Measurements from ENCODE around the gene GYPC. TPM values are rescaled to one million over a fixed set of nuclear protein-coding genes. Genes with fewer than 3 reads are reported as not detected.

The GYPC gene
- total RNA-seq = 10 to 100 TPM; 61.4 to 93.6 TPM
- 100 to 1,000 TPM; 132 to 170 TPM for polyA plus RNA-seq
- long read RNA-seq, donor 1, transcript GYPC-201 (4 exons, 1,246 nt) = major isoform, 47 of 317 reads
- long read RNA-seq, donor 1, partial matches to known transcripts = 269 of 317 reads
- long read RNA-seq, donor 1, other reads (novel, unspliced or antisense) = 0 of 317 reads
- long read RNA-seq, donor 2, transcript GYPC-201 (4 exons, 1,246 nt) = major isoform, 27 of 28 reads
- long read RNA-seq, donor 2, partial matches to known transcripts = 0 of 28 reads
- long read RNA-seq, donor 2, other reads (novel, unspliced or antisense) = 0 of 28 reads
- long read RNA-seq, donor 3, transcript GYPC-201 (4 exons, 1,246 nt) = major isoform, 27 of 146 reads
- long read RNA-seq, donor 3, partial matches to known transcripts = 115 of 146 reads
- long read RNA-seq, donor 3, other reads (novel, unspliced or antisense) = 0 of 146 reads
- long read RNA-seq, donor 4, transcript GYPC-201 (4 exons, 1,246 nt) = major isoform, 38 of 40 reads
- long read RNA-seq, donor 4, partial matches to known transcripts = 0 of 40 reads
- long read RNA-seq, donor 4, other reads (novel, unspliced or antisense) = 0 of 40 reads
- long read RNA-seq, donor 5, transcript GYPC-201 (4 exons, 1,246 nt) = major isoform, 59 of 80 reads
- long read RNA-seq, donor 5, partial matches to known transcripts = 18 of 80 reads
- long read RNA-seq, donor 5, other reads (novel, unspliced or antisense) = 0 of 80 reads

GRCh38 chr2:126655500-126656430, at the start of gene GYPC:
Gene GYPC (plus strand): TSS chr2:126656158. CDS start chr2:126656264, 106 bp downstream.
- no peak for TF ChIP-seq CTCF (IDR thresholded peaks at IDR 0.05; ENCODE audit: control extremely low read depth, extremely low read depth)
- no peaks in the 10 kb centered on the region for H3K27me3 ChIP-seq (ENCODE audit: control insufficient read depth in 3 of 3, insufficient read depth in 3 of 3, low read length in 2 of 3)
- 8% methylated on average over 51 of the region's 51 CpGs for WGBS, 2 donors
- H3K36me3 ChIP-seq (ENCODE audit: control insufficient read depth in 4 of 4, insufficient read depth in 4 of 4, low read length in 4 of 4) = peaks cover 0 to 8% (median under 1%) of the 10 kb centered on the region in 4 donors
- ATAC-seq (ENCODE audit: insufficient read depth, low FRiP score) (peak; percentile 43), DNase-seq (peak; percentile 76 to 84 (median 78))
- peak within 1 kb of the TSS; percentile 47 to 77 for H3K9ac ChIP-seq (ENCODE audit: insufficient read depth in 1 of 2, low read length in 2 of 2)
- peak within 1 kb of the TSS; percentile 73 for H3K4me3 ChIP-seq
- peaks cover 5 to 71% (median 22%) of the 10 kb centered on the region in 5 donors for H3K4me1 ChIP-seq (ENCODE audit: control insufficient read depth in 5 of 5, insufficient read depth in 5 of 5, low read length in 5 of 5)
- H3K9me3 ChIP-seq (ENCODE audit: control insufficient read depth in 4 of 4, insufficient read depth in 3 of 4, low read length in 3 of 4) = no peaks in the 10 kb centered on the region
- H3K27ac ChIP-seq (ENCODE audit: low read depth in 1 of 2, low read length in 1 of 2) = peak within 1 kb of the TSS; percentile 93 to 100

GRCh38 chr2:126614524-126615227, 41.3 kb upstream of the GYPC start:
- Histone ChIP-seq H3K9me3 (ENCODE audit: control insufficient read depth in 4 of 4, insufficient read depth in 3 of 4, low read length in 3 of 4) (peaks cover 0 to 3% (median 1%) of the 10 kb centered on the region in 4 donors), H3K27ac (ENCODE audit: low read depth in 1 of 2, low read length in 1 of 2) (no peak overlapping the region), H3K9ac (ENCODE audit: insufficient read depth in 1 of 2, low read length in 2 of 2) (no peak overlapping the region), H3K4me3 (no peak overlapping the region), H3K36me3 (ENCODE audit: control insufficient read depth in 4 of 4, insufficient read depth in 4 of 4, low read length in 4 of 4) (no peaks in the 10 kb centered on the region), H3K27me3 (ENCODE audit: control insufficient read depth in 3 of 3, insufficient read depth in 3 of 3, low read length in 2 of 3) (no peaks in the 10 kb centered on the region), H3K4me1 (ENCODE audit: control insufficient read depth in 5 of 5, insufficient read depth in 5 of 5, low read length in 5 of 5) (peaks cover 0 to 3% (median 0%) of the 10 kb centered on the region in 5 donors)
- no peak for TF ChIP-seq CTCF (IDR thresholded peaks at IDR 0.05; ENCODE audit: control extremely low read depth, extremely low read depth)
- 64 to 68% methylated on average over 1 of the region's 1 CpG for WGBS, 2 donors
- ATAC-seq (ENCODE audit: insufficient read depth, low FRiP score) (no peak), DNase-seq (peak in 2 of 3 donors; percentile 51 to 56)

GRCh38 chr2:126616606-126617069, 39.3 kb upstream of the GYPC start:
- Histone ChIP-seq H3K36me3 (ENCODE audit: control insufficient read depth in 4 of 4, insufficient read depth in 4 of 4, low read length in 4 of 4) (no peaks in the 10 kb centered on the region), H3K27me3 (ENCODE audit: control insufficient read depth in 3 of 3, insufficient read depth in 3 of 3, low read length in 2 of 3) (no peaks in the 10 kb centered on the region)
- WGBS, 2 donors = 71 to 81% methylated on average over 6 of the region's 6 CpGs

More at GRCh38 chr2:126616606-126617069, 39.3 kb upstream of the GYPC start:
- H3K9me3 ChIP-seq (ENCODE audit: control insufficient read depth in 4 of 4, insufficient read depth in 3 of 4, low read length in 3 of 4) = peaks cover 0 to 12% (median 0%) of the 10 kb centered on the region in 4 donors
- H3K27ac ChIP-seq (ENCODE audit: low read depth in 1 of 2, low read length in 1 of 2) = no peak overlapping the region
- H3K9ac ChIP-seq (ENCODE audit: insufficient read depth in 1 of 2, low read length in 2 of 2) = no peak overlapping the region
- peaks cover 0 to 3% (median 0%) of the 10 kb centered on the region in 5 donors for H3K4me1 ChIP-seq (ENCODE audit: control insufficient read depth in 5 of 5, insufficient read depth in 5 of 5, low read length in 5 of 5)
- DNase-seq = no peak
- no peak overlapping the region for H3K4me3 ChIP-seq
- no peak for TF ChIP-seq CTCF (IDR thresholded peaks at IDR 0.05; ENCODE audit: control extremely low read depth, extremely low read depth)
- ATAC-seq (ENCODE audit: insufficient read depth, low FRiP score) = no peak
